Activated effector memory CD4-positive, alpha-beta T cell treated with Interleukin-2 at 50 U/mL for 16 hours (primary cell): Measurements from ENCODE around the gene ZNF600.
"Not testable (repeated sequence)": the region's sequence is repeated elsewhere in the genome, so short reads cannot be mapped to it uniquely, and the experiment has no call there.

Experiments used
- DNase-seq: peaks from one replicate; pipeline ENCODE4 v3.0.0-alpha.2; 2020

Gene ZNF600

GRCh38 chr19:52741371-52741770 lies 45.2 kb downstream of the ZNF600 start:
- DNase-seq, result not testable (repeated sequence)

GRCh38 chr19:52739576-52739975 lies 47.0 kb downstream of the ZNF600 start:
- DNase-seq, result no peak

- DNase-seq, result no peak
Observed at GRCh38 chr19:52735734-52736133, 50.9 kb downstream of the ZNF600 start.

GRCh38 chr19:52734893-52735661 lies 51.5 kb downstream of the ZNF600 start, which contains the start of gene ZNF611:
ZNF611 (minus strand) TSS chr19:52735044; CDS start chr19:52715894, 19,150 bp downstream.
- DNase-seq, result peak; percentile 99

- no peak for DNase-seq
Observed at GRCh38 chr19:52734331-52734892, 52.2 kb downstream of the ZNF600 start.

- DNase-seq, result not testable (repeated sequence)
Observed at GRCh38 chr19:52726051-52726450, 60.5 kb downstream of the ZNF600 start.

- no peak for DNase-seq
Observed at GRCh38 chr19:52725528-52725961, 61.0 kb downstream of the ZNF600 start.

- no peak for DNase-seq
Observed at GRCh38 chr19:52724701-52725514, 61.7 kb downstream of the ZNF600 start.

GRCh38 chr19:52723907-52724598 lies 62.5 kb downstream of the ZNF600 start:
- DNase-seq, result not testable (repeated sequence)

- no peak for DNase-seq
Observed at GRCh38 chr19:52722062-52723003, 64.3 kb downstream of the ZNF600 start.

- DNase-seq, result not testable (repeated sequence)
Observed at GRCh38 chr19:52720541-52720940, 66.0 kb downstream of the ZNF600 start.

- no peak for DNase-seq
Observed at GRCh38 chr19:52716522-52716921, 70.1 kb downstream of the ZNF600 start.

GRCh38 chr19:52715902-52716301 lies 70.7 kb downstream of the ZNF600 start:
- DNase-seq, result peak; percentile 3

GRCh38 chr19:52715330-52715729 lies 71.3 kb downstream of the ZNF600 start:
- not testable (repeated sequence) for DNase-seq
